Sigmoid colon (tissue), 4 donors: ENCODE data around the gene RACK1.

Source experiments
- CTCF ChIP-seq, 4 experiments: fragments of 450-650 bp in 3 of 4; fragments of 200-600 bp in 1 of 4; IDR thresholded peaks; one replicate each; pipeline ENCODE4 v1.5.1; 2016 to 2019; ENCODE audit warnings: antibody characterized with exemption in 4 of 4, mild to moderate bottlenecking in 3 of 4, moderate library complexity in 2 of 4
- EP300 ChIP-seq, 4 donors: sonication (generic); formaldehyde crosslinking; IDR thresholded peaks; one replicate each; pipeline ENCODE4 v1.6.1; 2017; ENCODE audit warnings: antibody characterized with exemption in 4 of 4
- POLR2A ChIP-seq, 2 donors: fragments of 450-650 bp; IDR thresholded peaks; one replicate each; pipeline ENCODE4 v1.6.1; 2016; ENCODE audit warnings: antibody characterized with exemption in 2 of 2, mild to moderate bottlenecking in 2 of 2, moderate library complexity in 2 of 2

DNA sequence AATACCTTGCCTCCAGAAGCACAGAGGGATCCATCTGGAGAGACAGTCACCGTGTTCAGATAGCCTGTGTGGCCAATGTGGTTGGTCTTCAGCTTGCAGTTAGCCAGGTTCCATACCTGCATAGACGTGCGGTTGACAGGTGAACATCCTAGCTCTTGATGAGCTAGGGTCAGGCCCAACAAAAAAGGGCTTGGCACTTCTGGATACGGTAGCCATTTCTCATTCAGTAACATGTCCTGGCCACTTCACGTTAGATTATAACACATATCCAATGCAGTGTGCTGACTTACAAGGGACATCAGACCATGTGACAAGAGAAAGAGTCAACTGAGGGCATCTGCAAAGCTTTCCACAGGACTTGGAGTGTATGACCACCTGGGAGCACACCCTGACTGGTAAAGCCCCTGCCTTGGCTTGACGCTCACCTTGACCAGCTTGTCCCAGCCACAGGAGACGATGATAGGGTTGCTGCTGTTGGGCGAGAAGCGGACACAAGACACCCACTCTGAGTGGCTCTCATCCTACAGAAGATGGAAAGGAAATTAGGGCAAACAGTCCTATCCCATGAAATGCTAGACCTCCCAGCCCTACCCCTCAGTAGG lies 4.5 kb downstream of the RACK1 start:
- TF ChIP-seq CTCF (IDR thresholded peaks at IDR 0.05) = no peak
- no peak for TF ChIP-seq EP300 (IDR thresholded peaks at IDR 0.05)
- TF ChIP-seq POLR2A (IDR thresholded peaks at IDR 0.05) = no peak
